SK-N-SH treated with all-trans-retinoic acid at 6 μM for 48 hours (cell line): Measurements from ENCODE around the gene CTIF.

ENCODE experiments used
- ARNTL ChIP-seq: fragments of 450-650 bp; formaldehyde crosslinking; IDR thresholded peaks from 2 replicates; pipeline ENCODE4 v1.5.0; 2020; ENCODE audit warnings: low read depth, mild to moderate bottlenecking, moderate library complexity, borderline replicate concordance
- ISL1 ChIP-seq: fragments of 250-450 bp; sonication (Bioruptor Pico); IDR thresholded peaks from 2 replicates; pipeline ENCODE4 v2.1.2; 2022; ENCODE audit warnings: mild to moderate bottlenecking, moderate library complexity
- PATZ1 ChIP-seq: fragments of 250-450 bp; sonication (Bioruptor Pico); IDR thresholded peaks from 2 replicates; pipeline ENCODE4 v1.8.0; 2020; ENCODE audit warnings: mild to moderate bottlenecking, moderate library complexity, borderline replicate concordance
- POU6F1 ChIP-seq: fragments of 250-450 bp; sonication (Bioruptor Pico); IDR thresholded peaks from 2 replicates; pipeline ENCODE4 v1.8.0; 2021; ENCODE audit warnings: low read depth, mild to moderate bottlenecking, moderate library complexity, borderline replicate concordance
- SNAI2 ChIP-seq: fragments of 250-450 bp; sonication (Bioruptor Pico); IDR thresholded peaks from 2 replicates; pipeline ENCODE4 v1.5.0; 2020; ENCODE audit warnings: mild to moderate bottlenecking, moderate library complexity
- ZFP3 ChIP-seq: fragments of 250-450 bp; sonication (Bioruptor Pico); IDR thresholded peaks from 2 replicates; pipeline ENCODE4 v1.5.0; 2020; ENCODE audit warnings: mild to moderate bottlenecking, moderate library complexity
- ZNF565 ChIP-seq: fragments of 450-650 bp; formaldehyde crosslinking; conservative IDR thresholded peaks from 2 replicates; pipeline ENCODE4 v1.5.0; 2020; ENCODE audit warnings: low read depth, mild to moderate bottlenecking, moderate library complexity
- ZNF8 ChIP-seq: fragments of 450-650 bp; formaldehyde crosslinking; IDR thresholded peaks from 2 replicates; pipeline ENCODE4 v1.5.0; 2020; ENCODE audit warnings: mild to moderate bottlenecking, moderate library complexity

- TF ChIP-seq PATZ1 (CRISPR knock-in tag) (no peak), SNAI2 (no peak), ARNTL (no peak), POU6F1 (CRISPR knock-in tag) (no peak), ZFP3 (CRISPR knock-in tag) (no peak), ISL1 (no peak), ZNF565 (CRISPR knock-in tag) (no peak), ZNF8 (no peak)
Measured at GRCh38 chr18:48826806-48827205, 288.0 kb downstream of the CTIF start.
